GM21515 (cell line): ENCODE data around the gene FAM185A.
"Not testable (repeated sequence)": the region's sequence is repeated elsewhere in the genome, so short reads cannot be mapped to it uniquely, and the experiment has no call there.

Experiments used
- ATAC-seq: cut with Tn5 transposase; IDR thresholded peaks from one replicate; pipeline ENCODE4 v1.9.1; 2021; ENCODE audit not compliant: unreplicated experiment

FAM185A gene

GRCh38 chr7:102776217-102776616 lies 27.4 kb downstream of the FAM185A start:
- not testable (repeated sequence) for ATAC-seq

- not testable (repeated sequence) for ATAC-seq
Measured at GRCh38 chr7:102778663-102779062, 29.9 kb downstream of the FAM185A start.

GRCh38 chr7:102780926-102781325 lies 32.1 kb downstream of the FAM185A start:
- not testable (repeated sequence) for ATAC-seq

GRCh38 chr7:102788770-102789169 lies 40.0 kb downstream of the FAM185A start:
- ATAC-seq: not testable (repeated sequence)

- not testable (repeated sequence) for ATAC-seq
Measured at GRCh38 chr7:102790364-102791100, 41.7 kb downstream of the FAM185A start.

- ATAC-seq: not testable (repeated sequence)
Measured at GRCh38 chr7:102791367-102791766, 42.6 kb downstream of the FAM185A start.

- ATAC-seq: not testable (repeated sequence)
Measured at GRCh38 chr7:102791831-102792230, 43.0 kb downstream of the FAM185A start.

GRCh38 chr7:102794567-102794966 lies 45.8 kb downstream of the FAM185A start:
- ATAC-seq: not testable (repeated sequence)

- ATAC-seq: not testable (repeated sequence)
Measured at GRCh38 chr7:102795987-102796595, 47.3 kb downstream of the FAM185A start.

GRCh38 chr7:102806613-102807012 lies 57.8 kb downstream of the FAM185A start:
- ATAC-seq: no peak

- ATAC-seq: no peak
Measured at GRCh38 chr7:102810916-102811315, 62.1 kb downstream of the FAM185A start.

- no peak for ATAC-seq
Measured at GRCh38 chr7:102811942-102812678, 63.3 kb downstream of the FAM185A start.

- ATAC-seq: no peak
Measured at GRCh38 chr7:102813191-102814024, 64.6 kb downstream of the FAM185A start.

- ATAC-seq: no peak
Measured at GRCh38 chr7:102814025-102814471, 65.2 kb downstream of the FAM185A start.

GRCh38 chr7:102817616-102818573 lies 69.1 kb downstream of the FAM185A start:
- ATAC-seq: no peak

- no peak for ATAC-seq
Measured at GRCh38 chr7:102819151-102819550, 70.4 kb downstream of the FAM185A start.

GRCh38 chr7:102821994-102822747 lies 73.4 kb downstream of the FAM185A start:
- ATAC-seq: no peak

- ATAC-seq: no peak
Measured at GRCh38 chr7:102823390-102824119, 74.8 kb downstream of the FAM185A start.
